HepG2 (cell line): ENCODE results near the gene C1S. TPM values are rescaled to one million over a fixed set of nuclear protein-coding genes. Genes with fewer than 3 reads are reported as not detected.

ENCODE experiments used
- DNMT3B ChIP-seq: conservative IDR thresholded peaks from 2 replicates; pipeline ENCODE4 v1.6.1; 2016; ENCODE audit warnings: missing biosample characterization, control low read depth
- ELF3 ChIP-seq: IDR thresholded peaks from 2 replicates; pipeline ENCODE4 v1.6.1; 2016; ENCODE audit warnings: missing genetic modification reagents, missing compliant biosample characterization
- FOSL2 ChIP-seq: sonication (generic); formaldehyde crosslinking; IDR thresholded peaks from 2 replicates; pipeline ENCODE4 v1.4.0; 2020; ENCODE audit warnings: missing genetic modification reagents
- HNRNPL ChIP-seq: fragments of 200-400 bp; formaldehyde crosslinking; IDR thresholded peaks from 2 replicates; pipeline ENCODE4 v1.6.1; 2017; ENCODE audit warnings: mild to moderate bottlenecking, low read depth, low read length
- KDM1A ChIP-seq: IDR thresholded peaks from 2 replicates; pipeline ENCODE4 v1.6.1; 2016; ENCODE audit warnings: missing compliant biosample characterization
- MYPOP ChIP-seq: sonication (generic); formaldehyde crosslinking; IDR thresholded peaks from 2 replicates; pipeline ENCODE4 v1.8.1; 2023; ENCODE audit warnings: mild to moderate bottlenecking, moderate library complexity, missing genetic modification reagents
- NFIB ChIP-seq: sonication (generic); formaldehyde crosslinking; IDR thresholded peaks from 2 replicates; pipeline ENCODE4 v1.9.0; 2021; ENCODE audit warnings: missing genetic modification reagents, mild to moderate bottlenecking, borderline replicate concordance
- NFRKB ChIP-seq: fragments of 450-650 bp; IDR thresholded peaks from 2 replicates; pipeline ENCODE4 v1.6.1; 2017
- PAX8 ChIP-seq: sonication (generic); formaldehyde crosslinking; IDR thresholded peaks from 2 replicates; pipeline ENCODE4 v1.8.0; 2022; ENCODE audit warnings: mild to moderate bottlenecking, missing genetic modification reagents, borderline replicate concordance
- PCBP2 ChIP-seq: fragments of 200-400 bp; formaldehyde crosslinking; optimal IDR thresholded peaks from 2 replicates; pipeline ENCODE3; 2018; ENCODE audit warnings: low read length, low read depth; ENCODE audit not compliant: poor library complexity, severe bottlenecking
- RARA ChIP-seq: IDR thresholded peaks from 2 replicates; pipeline ENCODE4 v1.6.1; 2016; ENCODE audit warnings: missing genetic modification reagents, missing compliant biosample characterization
- SMARCE1 ChIP-seq: fragments of 450-650 bp; IDR thresholded peaks from 2 replicates; pipeline ENCODE4 v1.6.1; 2017; ENCODE audit warnings: borderline replicate concordance
- THAP11 ChIP-seq: IDR thresholded peaks from 2 replicates; pipeline ENCODE4 v1.6.1; 2016; ENCODE audit warnings: missing biosample characterization, missing genetic modification reagents
- ZFX ChIP-seq: sonication (generic); formaldehyde crosslinking; IDR thresholded peaks from 2 replicates; pipeline ENCODE4 v1.4.0; 2020; ENCODE audit warnings: mild to moderate bottlenecking, low read depth, missing genetic modification reagents, moderate library complexity
- ZNF263 ChIP-seq: sonication (generic); formaldehyde crosslinking; IDR thresholded peaks from 2 replicates; pipeline ENCODE4 v1.4.0; 2020; ENCODE audit warnings: missing genetic modification reagents
- ZNF660 ChIP-seq: sonication (generic); formaldehyde crosslinking; IDR thresholded peaks from 2 replicates; pipeline ENCODE4 v1.5.1; 2020; ENCODE audit warnings: mild to moderate bottlenecking, low read depth, missing genetic modification reagents, borderline replicate concordance
- ZNF713 ChIP-seq: sonication (generic); formaldehyde crosslinking; IDR thresholded peaks from 2 replicates; pipeline ENCODE4 v1.4.0; 2020; ENCODE audit warnings: mild to moderate bottlenecking, missing genetic modification reagents
- ZNF768 ChIP-seq: sonication (generic); formaldehyde crosslinking; IDR thresholded peaks from 2 replicates; pipeline ENCODE4 v1.4.0; 2020; ENCODE audit warnings: missing genetic modification reagents
- ZNF770 ChIP-seq: sonication (generic); formaldehyde crosslinking; IDR thresholded peaks from 2 replicates; pipeline ENCODE4 v1.5.0; 2020; ENCODE audit warnings: mild to moderate bottlenecking, missing genetic modification reagents
- polyA plus RNA-seq, 8 experiments: library from polyadenylated mRNA; depleted of rRNA in 3 of 8; stranded (reverse) in 7 of 8; unstranded in 1 of 8; fragments of >200 nt; fragmentation: Illumina TruSeq in 4 of 8; extraction: Trizol in 4 of 8; gene quantifications; 2 replicates each; pipeline versions ENCODE4 v1.2.1 to v1.2.3, GENCODE V29; 2011 to 2016; ENCODE audit warnings: low read depth in 4 of 8, missing spikeins in 1 of 8, mixed read lengths in 1 of 8; ENCODE audit not compliant: insufficient read depth in 1 of 8
- total RNA-seq, 5 experiments: library from RNA; depleted of rRNA; stranded (reverse); fragments of >200 nt; fragmentation: Illumina TruSeq; extraction: Trizol; gene quantifications; 2 replicates each; pipeline ENCODE4 v1.2.3, GENCODE V29; 2016; ENCODE audit warnings: low read depth in 1 of 5
- TF ChIP-seq, protein P1 (sequence below): sonication (generic); formaldehyde crosslinking; IDR thresholded peaks from 2 replicates; pipeline ENCODE4 v1.4.0; 2020; ENCODE audit warnings: missing genetic modification reagents, mild to moderate bottlenecking, borderline replicate concordance
- TF ChIP-seq, protein P2 (sequence below): sonication (generic); formaldehyde crosslinking; IDR thresholded peaks from 2 replicates; pipeline ENCODE4 v1.5.1; 2020; ENCODE audit warnings: mild to moderate bottlenecking, missing genetic modification reagents

C1S gene
- total and polyA plus RNA-seq, 2 of the 13 experiments (the other 11 are each of a cell fraction or from before 2014, with no cell fraction given), result 14.5 to 18.2 TPM

DNA sequence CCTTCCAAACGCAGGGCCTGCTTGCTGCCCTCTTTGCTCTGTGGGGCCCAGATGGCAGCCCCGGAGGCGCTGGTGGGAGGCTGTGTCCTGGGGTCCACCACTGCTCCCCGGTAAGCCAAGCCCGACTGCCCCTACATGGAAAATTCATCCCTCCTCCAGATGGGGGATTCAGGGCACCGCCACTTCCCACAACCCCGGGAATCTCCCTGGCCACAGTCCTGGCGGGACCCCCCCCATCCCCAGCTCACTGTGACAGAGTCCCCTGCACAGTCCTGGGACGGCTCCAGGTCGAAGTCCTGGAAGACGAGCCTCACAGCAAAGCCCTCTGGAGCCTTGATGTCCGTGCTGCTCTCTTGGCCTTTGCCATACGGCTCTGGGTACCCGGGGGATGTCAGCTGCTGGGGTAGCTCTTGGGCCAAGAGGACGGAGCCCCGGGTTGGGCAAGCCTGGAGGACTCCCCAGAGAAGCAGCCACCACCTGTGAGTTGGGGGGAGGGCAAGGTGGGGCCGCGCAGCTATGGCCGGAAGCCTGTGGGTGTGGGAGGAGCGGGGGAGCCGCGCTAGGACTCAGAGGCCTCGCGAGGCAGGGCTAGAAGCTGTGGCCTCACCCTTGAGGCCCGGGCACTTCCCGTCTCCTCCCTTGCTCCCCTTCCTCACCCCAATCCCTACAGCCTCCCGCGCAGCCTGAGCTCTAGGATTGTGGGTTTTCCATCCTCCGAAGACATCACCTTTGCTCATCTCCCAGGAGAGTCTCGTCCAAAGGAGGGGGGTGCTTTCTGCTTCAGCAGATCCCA, 47.7 kb downstream of the C1S start (continued):
- 0 out of 2 replicates have a peak, but pooled peaks have one; percentile 48 for TF ChIP-seq PAX8 (CRISPR knock-in tag)
- TF ChIP-seq ZNF770, result peak; percentile 81
- TF ChIP-seq NFRKB, result no peak
- TF ChIP-seq ZNF263 (CRISPR knock-in tag), result peak; percentile 95
- TF ChIP-seq, protein P1, sequence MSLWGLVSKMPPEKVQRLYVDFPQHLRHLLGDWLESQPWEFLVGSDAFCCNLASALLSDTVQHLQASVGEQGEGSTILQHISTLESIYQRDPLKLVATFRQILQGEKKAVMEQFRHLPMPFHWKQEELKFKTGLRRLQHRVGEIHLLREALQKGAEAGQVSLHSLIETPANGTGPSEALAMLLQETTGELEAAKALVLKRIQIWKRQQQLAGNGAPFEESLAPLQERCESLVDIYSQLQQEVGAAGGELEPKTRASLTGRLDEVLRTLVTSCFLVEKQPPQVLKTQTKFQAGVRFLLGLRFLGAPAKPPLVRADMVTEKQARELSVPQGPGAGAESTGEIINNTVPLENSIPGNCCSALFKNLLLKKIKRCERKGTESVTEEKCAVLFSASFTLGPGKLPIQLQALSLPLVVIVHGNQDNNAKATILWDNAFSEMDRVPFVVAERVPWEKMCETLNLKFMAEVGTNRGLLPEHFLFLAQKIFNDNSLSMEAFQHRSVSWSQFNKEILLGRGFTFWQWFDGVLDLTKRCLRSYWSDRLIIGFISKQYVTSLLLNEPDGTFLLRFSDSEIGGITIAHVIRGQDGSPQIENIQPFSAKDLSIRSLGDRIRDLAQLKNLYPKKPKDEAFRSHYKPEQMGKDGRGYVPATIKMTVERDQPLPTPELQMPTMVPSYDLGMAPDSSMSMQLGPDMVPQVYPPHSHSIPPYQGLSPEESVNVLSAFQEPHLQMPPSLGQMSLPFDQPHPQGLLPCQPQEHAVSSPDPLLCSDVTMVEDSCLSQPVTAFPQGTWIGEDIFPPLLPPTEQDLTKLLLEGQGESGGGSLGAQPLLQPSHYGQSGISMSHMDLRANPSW, result 0 out of 2 replicates have a peak, but pooled peaks have one; percentile 26
- peak; percentile 84 for TF ChIP-seq ZFX (CRISPR knock-in tag)
- no peak for TF ChIP-seq SMARCE1
- TF ChIP-seq THAP11 (CRISPR knock-in tag), result peak; percentile 37; the same call in 1 of the 2 replicates
- TF ChIP-seq KDM1A, result no peak
- TF ChIP-seq, protein P2, sequence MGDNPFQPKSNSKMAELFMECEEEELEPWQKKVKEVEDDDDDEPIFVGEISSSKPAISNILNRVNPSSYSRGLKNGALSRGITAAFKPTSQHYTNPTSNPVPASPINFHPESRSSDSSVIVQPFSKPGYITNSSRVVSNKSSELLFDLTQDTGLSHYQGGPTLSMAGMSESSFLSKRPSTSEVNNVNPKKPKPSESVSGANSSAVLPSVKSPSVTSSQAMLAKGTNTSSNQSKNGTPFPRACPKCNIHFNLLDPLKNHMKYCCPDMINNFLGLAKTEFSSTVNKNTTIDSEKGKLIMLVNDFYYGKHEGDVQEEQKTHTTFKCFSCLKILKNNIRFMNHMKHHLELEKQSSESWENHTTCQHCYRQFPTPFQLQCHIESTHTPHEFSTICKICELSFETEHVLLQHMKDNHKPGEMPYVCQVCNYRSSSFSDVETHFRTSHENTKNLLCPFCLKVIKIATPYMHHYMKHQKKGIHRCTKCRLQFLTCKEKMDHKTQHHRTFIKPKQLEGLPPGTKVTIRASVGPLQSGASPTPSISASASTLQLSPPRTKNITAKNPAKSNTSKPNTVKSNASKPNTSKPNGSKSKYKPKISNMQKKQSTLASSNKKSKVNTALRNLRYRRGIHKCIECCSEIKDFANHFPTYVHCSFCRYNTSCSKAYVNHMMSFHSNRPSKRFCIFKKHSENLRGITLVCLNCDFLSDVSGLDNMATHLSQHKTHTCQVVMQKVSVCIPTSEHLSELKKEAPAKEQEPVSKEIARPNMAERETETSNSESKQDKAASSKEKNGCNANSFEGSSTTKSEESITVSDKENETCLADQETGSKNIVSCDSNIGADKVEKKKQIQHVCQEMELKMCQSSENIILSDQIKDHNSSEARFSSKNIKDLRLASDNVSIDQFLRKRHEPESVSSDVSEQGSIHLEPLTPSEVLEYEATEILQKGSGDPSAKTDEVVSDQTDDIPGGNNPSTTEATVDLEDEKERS (CRISPR knock-in tag), result peak; percentile 19; the same call in 1 of the 2 replicates
- peak; percentile 52; the same call in 1 of the 2 replicates for TF ChIP-seq RARA
- no peak for TF ChIP-seq PCBP2
- TF ChIP-seq NFIB (CRISPR knock-in tag), result no peak
- TF ChIP-seq ZNF660 (CRISPR knock-in tag), result no peak
- peak; percentile 58 for TF ChIP-seq ELF3 (CRISPR knock-in tag)
- TF ChIP-seq ZNF768 (CRISPR knock-in tag), result peak; percentile 42; the same call in 1 of the 2 replicates
- 0 out of 2 replicates have a peak, but pooled peaks have one; percentile 21 for TF ChIP-seq DNMT3B (CRISPR knock-in tag)
- TF ChIP-seq HNRNPL, result 0 out of 2 replicates have a peak, but pooled peaks have one; percentile 62
- peak; percentile 31; the same call in 1 of the 2 replicates for TF ChIP-seq FOSL2 (CRISPR knock-in tag)
- 0 out of 2 replicates have a peak, but pooled peaks have one; percentile 40 for TF ChIP-seq ZNF713 (CRISPR knock-in tag)
- TF ChIP-seq MYPOP, result peak; percentile 57; the same call in 1 of the 2 replicates
